ENCODE data around the gene TSHZ2.

DNA sequence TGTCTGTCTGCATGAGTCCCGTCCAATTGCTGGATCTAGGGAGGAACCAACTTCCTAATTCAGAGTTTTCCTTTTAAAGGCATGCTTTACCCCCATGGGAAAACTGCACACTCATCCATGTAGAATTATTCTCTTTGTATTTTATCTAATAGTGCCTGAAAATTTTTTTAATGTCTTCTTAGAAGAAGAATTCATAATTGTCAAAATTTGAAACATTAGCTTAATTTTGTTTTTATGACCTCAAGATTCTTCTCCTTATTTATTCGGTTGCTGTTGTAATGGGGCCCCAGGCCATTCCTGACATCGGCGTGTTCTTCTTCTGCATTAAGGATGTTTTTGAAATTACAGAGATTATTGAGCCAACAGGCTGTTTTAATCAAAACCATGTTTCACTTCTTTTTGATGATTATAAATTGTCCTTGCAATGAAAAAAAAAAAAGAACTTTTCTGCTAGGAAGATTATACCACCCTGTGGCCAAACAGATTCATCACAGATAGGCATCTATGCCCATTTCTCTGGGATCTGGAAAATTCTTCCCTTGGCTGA, 521.2 kb downstream of the TSHZ2 start:
- TF ChIP-seq REST (IDR thresholded peaks at IDR 0.05; ENCODE audit: insufficient read depth in 1 of 2, low read depth in 2 of 2, low read length in 2 of 2) (no peak), POLR2AphosphoS5 (IDR thresholded peaks at IDR 0.05; ENCODE audit: low read depth, low read length) (no peak), SIN3A (IDR thresholded peaks at IDR 0.05; ENCODE audit: borderline replicate concordance, insufficient read depth, low read length) (no peak), TAF1 (IDR thresholded peaks at IDR 0.05; ENCODE audit: borderline replicate concordance, insufficient read depth, low read length) (no peak), FOXP2 (optimal IDR thresholded peaks at IDR 0.05; ENCODE audit: borderline replicate concordance, extremely low read depth, extremely low read length, insufficient read depth) (no peak)

Measured in PFSK-1 (cell line).